Measurements from ENCODE around the gene APOL1. TPM values are rescaled to one million over a fixed set of nuclear protein-coding genes. Genes with fewer than 3 reads are reported as not detected.
"Not testable (repeated sequence)": the region's sequence is repeated elsewhere in the genome, so short reads cannot be mapped to it uniquely, and the experiment has no call there.

The APOL1 gene
- total RNA-seq, 1 donor from 2014 or later = 2.5 TPM

DNA sequence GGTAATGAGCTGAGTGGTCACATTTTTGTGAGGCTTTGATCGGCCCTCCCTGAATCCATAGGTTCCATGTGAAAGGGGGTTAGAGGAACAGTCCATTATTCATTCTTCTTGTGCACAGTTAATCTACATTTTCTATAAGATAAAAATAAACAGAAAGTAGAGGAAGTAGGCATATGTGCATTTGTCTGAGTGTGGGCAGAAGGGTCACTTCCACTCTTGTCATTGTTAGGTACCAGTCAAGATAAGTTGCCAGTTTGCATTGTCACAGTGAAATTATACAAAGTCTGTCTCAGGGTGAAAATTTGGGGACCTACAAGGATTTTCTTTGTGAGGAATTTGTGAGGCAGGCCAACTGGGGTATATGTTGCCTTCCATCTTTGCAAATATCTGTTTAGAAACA is 46.7 kb upstream of the APOL1 start:
- Mint-ChIP-seq H3K4me1 (ENCODE audit: unreplicated experiment) (peaks cover 19% of the 10 kb centered on the region), H3K27ac (ENCODE audit: unreplicated experiment) (no peak overlapping the region), H3K27me3 (ENCODE audit: unreplicated experiment) (peaks cover 11% of the 10 kb centered on the region), H3K36me3 (ENCODE audit: low read depth, unreplicated experiment) (peaks cover 9% of the 10 kb centered on the region), H3K9me3 (ENCODE audit: unreplicated experiment) (no peaks in the 10 kb centered on the region), H3K4me3 (ENCODE audit: unreplicated experiment) (peak overlapping the region; percentile 5)
- no peak for DNase-seq (ENCODE audit: low spot score)
- TF ChIP-seq, protein P1, sequence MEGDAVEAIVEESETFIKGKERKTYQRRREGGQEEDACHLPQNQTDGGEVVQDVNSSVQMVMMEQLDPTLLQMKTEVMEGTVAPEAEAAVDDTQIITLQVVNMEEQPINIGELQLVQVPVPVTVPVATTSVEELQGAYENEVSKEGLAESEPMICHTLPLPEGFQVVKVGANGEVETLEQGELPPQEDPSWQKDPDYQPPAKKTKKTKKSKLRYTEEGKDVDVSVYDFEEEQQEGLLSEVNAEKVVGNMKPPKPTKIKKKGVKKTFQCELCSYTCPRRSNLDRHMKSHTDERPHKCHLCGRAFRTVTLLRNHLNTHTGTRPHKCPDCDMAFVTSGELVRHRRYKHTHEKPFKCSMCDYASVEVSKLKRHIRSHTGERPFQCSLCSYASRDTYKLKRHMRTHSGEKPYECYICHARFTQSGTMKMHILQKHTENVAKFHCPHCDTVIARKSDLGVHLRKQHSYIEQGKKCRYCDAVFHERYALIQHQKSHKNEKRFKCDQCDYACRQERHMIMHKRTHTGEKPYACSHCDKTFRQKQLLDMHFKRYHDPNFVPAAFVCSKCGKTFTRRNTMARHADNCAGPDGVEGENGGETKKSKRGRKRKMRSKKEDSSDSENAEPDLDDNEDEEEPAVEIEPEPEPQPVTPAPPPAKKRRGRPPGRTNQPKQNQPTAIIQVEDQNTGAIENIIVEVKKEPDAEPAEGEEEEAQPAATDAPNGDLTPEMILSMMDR (IDR thresholded peaks at IDR 0.05; ENCODE audit: unreplicated experiment) = no peak

DNA sequence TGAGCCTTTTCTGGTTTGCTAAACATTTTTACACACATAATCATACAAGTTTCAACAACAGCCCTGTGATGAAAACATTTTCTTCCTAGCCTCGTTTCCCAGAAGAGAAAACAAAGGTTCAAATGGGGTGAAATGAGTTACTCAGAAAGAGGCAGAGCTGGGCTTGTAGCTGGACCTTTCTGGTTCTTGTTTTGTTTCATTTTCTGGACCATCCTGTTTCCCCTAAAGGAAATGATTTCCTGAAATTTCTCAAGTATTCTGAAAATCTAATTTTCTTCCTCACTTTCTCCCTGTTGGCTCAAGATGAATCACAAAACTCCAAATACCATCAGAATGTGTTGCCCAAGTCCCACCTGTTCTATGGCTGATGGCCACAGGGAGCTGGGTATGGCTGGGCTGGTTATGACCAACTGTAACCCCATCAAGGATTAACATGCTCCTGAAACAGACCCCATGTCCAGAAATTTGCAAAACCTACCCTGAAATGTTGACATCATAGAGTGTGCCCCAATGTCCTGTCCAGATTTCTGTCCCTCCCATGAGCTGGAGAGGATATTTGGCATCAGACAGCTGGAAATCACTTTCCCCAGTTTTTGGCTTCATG is 44.7 kb upstream of the APOL1 start:
- DNase-seq (ENCODE audit: low spot score) = no peak
- Mint-ChIP-seq H3K36me3 (ENCODE audit: low read depth, unreplicated experiment) (peaks cover 9% of the 10 kb centered on the region), H3K27me3 (ENCODE audit: unreplicated experiment) (peaks cover 12% of the 10 kb centered on the region), H3K4me3 (ENCODE audit: unreplicated experiment) (no peak overlapping the region), H3K9me3 (ENCODE audit: unreplicated experiment) (no peaks in the 10 kb centered on the region), H3K27ac (ENCODE audit: unreplicated experiment) (no peak overlapping the region), H3K4me1 (ENCODE audit: unreplicated experiment) (peaks cover 14% of the 10 kb centered on the region)
- TF ChIP-seq, protein P1 (IDR thresholded peaks at IDR 0.05; ENCODE audit: unreplicated experiment) = no peak

DNA sequence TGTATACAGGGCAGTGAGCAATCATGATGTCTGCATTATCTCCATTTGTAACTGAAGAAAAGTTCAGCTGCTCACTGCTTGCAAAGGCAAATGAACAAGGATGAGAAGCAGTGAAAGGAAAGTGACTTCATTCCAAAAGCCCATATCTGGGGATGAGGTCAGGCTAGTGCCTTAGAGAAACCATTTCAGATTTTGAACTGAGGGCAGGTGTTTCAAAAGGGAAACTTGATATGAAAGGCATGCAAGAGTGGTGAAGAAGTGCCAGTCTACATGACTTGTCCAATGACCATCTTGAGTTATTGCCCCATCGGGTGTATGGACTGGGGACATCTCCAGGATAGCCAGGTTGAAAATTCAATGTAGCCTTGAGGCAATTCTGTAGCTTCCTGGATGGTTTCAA is 44.0 kb upstream of the APOL1 start:
- Mint-ChIP-seq H3K27ac (ENCODE audit: unreplicated experiment) (no peak overlapping the region), H3K27me3 (ENCODE audit: unreplicated experiment) (peaks cover 12% of the 10 kb centered on the region), H3K36me3 (ENCODE audit: low read depth, unreplicated experiment) (peaks cover 9% of the 10 kb centered on the region), H3K4me1 (ENCODE audit: unreplicated experiment) (peaks cover 14% of the 10 kb centered on the region), H3K4me3 (ENCODE audit: unreplicated experiment) (peak overlapping the region; percentile 33), H3K9me3 (ENCODE audit: unreplicated experiment) (no peaks in the 10 kb centered on the region)
- TF ChIP-seq, protein P1 (IDR thresholded peaks at IDR 0.05; ENCODE audit: unreplicated experiment) = no peak
- DNase-seq (ENCODE audit: low spot score) = no peak

- H3K27ac Mint-ChIP-seq (ENCODE audit: unreplicated experiment); DNase-seq (ENCODE audit: low spot score); H3K9me3 Mint-ChIP-seq (ENCODE audit: unreplicated experiment); H3K36me3 Mint-ChIP-seq (ENCODE audit: low read depth, unreplicated experiment): not testable (repeated sequence)
- Mint-ChIP-seq H3K4me3 (ENCODE audit: unreplicated experiment) (peak overlapping the region; percentile 33), H3K27me3 (ENCODE audit: unreplicated experiment) (peaks cover 11% of the 10 kb centered on the region), H3K4me1 (ENCODE audit: unreplicated experiment) (peaks cover 19% of the 10 kb centered on the region)
These were observed 43.4 kb upstream of the APOL1 start for GRCh38 chr22:36209488-36209908.

GRCh38 chr22:36210224-36210623 is 42.7 kb upstream of the APOL1 start:
- H3K36me3 Mint-ChIP-seq (ENCODE audit: low read depth, unreplicated experiment) = peaks cover 7% of the 10 kb centered on the region
- H3K27me3 Mint-ChIP-seq (ENCODE audit: unreplicated experiment) = peaks cover 11% of the 10 kb centered on the region
- no peak overlapping the region for H3K27ac Mint-ChIP-seq (ENCODE audit: unreplicated experiment)
- TF ChIP-seq, protein P1 (IDR thresholded peaks at IDR 0.05; ENCODE audit: unreplicated experiment) = no peak
- no peak for DNase-seq (ENCODE audit: low spot score)
- no peak overlapping the region for H3K4me3 Mint-ChIP-seq (ENCODE audit: unreplicated experiment)
- H3K4me1 Mint-ChIP-seq (ENCODE audit: unreplicated experiment) = peaks cover 19% of the 10 kb centered on the region
- no peaks in the 10 kb centered on the region for H3K9me3 Mint-ChIP-seq (ENCODE audit: unreplicated experiment)
